Body of pancreas (tissue), 4 donors: ENCODE results near the gene MYO16. TPM values are rescaled to one million over a fixed set of nuclear protein-coding genes. Genes with fewer than 3 reads are reported as not detected.
"Not testable (repeated sequence)": the region's sequence is repeated elsewhere in the genome, so short reads cannot be mapped to it uniquely, and the experiment has no call there.

Experiments
- ATAC-seq: fragments of 150-250 bp; one replicate; pipeline ENCODE4 v1.9.1; 2016
- DNase-seq, 4 donors: peaks; one replicate each; pipeline ENCODE4 v3.0.0-alpha.2; 2019
- H3K27ac ChIP-seq, 4 donors: fragments of 200-600 bp; sonication (generic); 1 replicate in 3 of 4; 2 replicates in 1 of 4; pipeline versions ENCODE4 v1.5.1 to v1.6.1; 2016 to 2019; ENCODE audit warnings: mild to moderate bottlenecking in 1 of 4, mixed read lengths in 1 of 4, moderate library complexity in 1 of 4
- H3K27me3 ChIP-seq, 2 donors: fragments of 200-600 bp; sonication (generic); one replicate each; pipeline ENCODE4 v1.6.0; 2016; ENCODE audit warnings: mild to moderate bottlenecking in 1 of 2
- H3K36me3 ChIP-seq, 2 donors: fragments of 200-600 bp; sonication (generic); replicated peaks in 1 of 2; 2 replicates each; pipeline ENCODE4 v1.5.1; 2016; ENCODE audit warnings: low read depth in 2 of 2; ENCODE audit not compliant: insufficient read depth in 1 of 2
- H3K4me1 ChIP-seq: fragments of 200-600 bp; sonication (generic); one replicate; pipeline ENCODE4 v1.6.0; 2016
- H3K4me3 ChIP-seq, 2 donors: fragments of 200-600 bp; sonication (generic); 1 replicate in 1 of 2; 2 replicates in 1 of 2; pipeline ENCODE4 v1.5.1; 2016 to 2019
- H3K9me3 ChIP-seq, 3 donors: fragments of 200-600 bp; sonication (generic); 1 replicate in 2 of 3; 2 replicates in 1 of 3; pipeline ENCODE4 v1.5.1; 2016
- POLR2A ChIP-seq, 3 donors: fragments of 450-650 bp; IDR thresholded peaks; one replicate each; pipeline ENCODE4 v1.6.1; 2016; ENCODE audit warnings: antibody characterized with exemption in 3 of 3, mild to moderate bottlenecking in 2 of 3
- WGBS, 2 donors: methylation state at CpG; one replicate each; pipeline ENCODE4 v1.1.5; 2017; 5-methylcytosine and 5-hydroxymethylcytosine counted together
- intact Hi-C: fragments of 100-400 bp; cut with DNase I; formaldehyde crosslinking; loops from one replicate; pipeline ENCODE4 v1.15.1; 2023
- total RNA-seq, 2 donors: library from RNA; depleted of rRNA; stranded (reverse); fragments of >200 nt; gene quantifications; one replicate each; pipeline ENCODE4 v1.1.0, GENCODE V29; 2016
- TF ChIP-seq, protein P1 (sequence below), 7 experiments: fragments of 450-650 bp in 4 of 7; fragments of 200-600 bp in 3 of 7; sonication (generic) in 3 of 7; IDR thresholded peaks; one replicate each; pipeline ENCODE4 v1.5.1; 2016 to 2019; ENCODE audit warnings: antibody characterized with exemption in 7 of 7

MYO16 gene
- total RNA-seq, 2 donors from 2014 or later = under 0.01 to 0.78 TPM

DNA sequence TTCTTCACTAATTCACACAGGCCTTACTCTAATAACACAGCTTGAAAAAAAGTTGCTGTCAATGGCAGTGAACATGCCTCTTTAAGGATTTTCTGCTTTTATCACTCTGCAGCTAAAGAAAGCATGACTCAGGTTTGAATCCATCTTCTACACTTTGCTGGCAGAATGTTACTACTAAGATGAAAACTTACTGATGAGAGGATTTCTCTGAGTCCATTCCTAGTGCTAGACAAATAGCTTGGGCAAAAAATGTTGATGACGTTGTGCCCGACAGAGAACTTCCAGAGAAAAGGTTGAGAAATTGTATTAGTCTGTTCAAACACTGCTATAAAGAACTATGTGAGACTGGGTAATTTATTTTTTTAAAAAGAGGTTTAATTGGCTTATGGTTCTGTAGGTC lies 585.0 kb downstream of the MYO16 start:
- no peak overlapping the region for H3K4me3 ChIP-seq
- TF ChIP-seq POLR2A (IDR thresholded peaks at IDR 0.05) = no peak
- TF ChIP-seq, protein P1, sequence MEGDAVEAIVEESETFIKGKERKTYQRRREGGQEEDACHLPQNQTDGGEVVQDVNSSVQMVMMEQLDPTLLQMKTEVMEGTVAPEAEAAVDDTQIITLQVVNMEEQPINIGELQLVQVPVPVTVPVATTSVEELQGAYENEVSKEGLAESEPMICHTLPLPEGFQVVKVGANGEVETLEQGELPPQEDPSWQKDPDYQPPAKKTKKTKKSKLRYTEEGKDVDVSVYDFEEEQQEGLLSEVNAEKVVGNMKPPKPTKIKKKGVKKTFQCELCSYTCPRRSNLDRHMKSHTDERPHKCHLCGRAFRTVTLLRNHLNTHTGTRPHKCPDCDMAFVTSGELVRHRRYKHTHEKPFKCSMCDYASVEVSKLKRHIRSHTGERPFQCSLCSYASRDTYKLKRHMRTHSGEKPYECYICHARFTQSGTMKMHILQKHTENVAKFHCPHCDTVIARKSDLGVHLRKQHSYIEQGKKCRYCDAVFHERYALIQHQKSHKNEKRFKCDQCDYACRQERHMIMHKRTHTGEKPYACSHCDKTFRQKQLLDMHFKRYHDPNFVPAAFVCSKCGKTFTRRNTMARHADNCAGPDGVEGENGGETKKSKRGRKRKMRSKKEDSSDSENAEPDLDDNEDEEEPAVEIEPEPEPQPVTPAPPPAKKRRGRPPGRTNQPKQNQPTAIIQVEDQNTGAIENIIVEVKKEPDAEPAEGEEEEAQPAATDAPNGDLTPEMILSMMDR (IDR thresholded peaks at IDR 0.05) = no peak
- no peaks in the 10 kb centered on the region for H3K4me1 ChIP-seq
- no peaks in the 10 kb centered on the region for H3K9me3 ChIP-seq
- intact Hi-C loops = no loop called here
- WGBS, 2 donors = 71 to 82% methylated on average over 2 of the region's 2 CpGs
- H3K27ac ChIP-seq = no peak overlapping the region
- no peaks in the 10 kb centered on the region for H3K36me3 ChIP-seq
- DNase-seq (no peak), ATAC-seq (no peak)
- no peaks in the 10 kb centered on the region for H3K27me3 ChIP-seq

DNA sequence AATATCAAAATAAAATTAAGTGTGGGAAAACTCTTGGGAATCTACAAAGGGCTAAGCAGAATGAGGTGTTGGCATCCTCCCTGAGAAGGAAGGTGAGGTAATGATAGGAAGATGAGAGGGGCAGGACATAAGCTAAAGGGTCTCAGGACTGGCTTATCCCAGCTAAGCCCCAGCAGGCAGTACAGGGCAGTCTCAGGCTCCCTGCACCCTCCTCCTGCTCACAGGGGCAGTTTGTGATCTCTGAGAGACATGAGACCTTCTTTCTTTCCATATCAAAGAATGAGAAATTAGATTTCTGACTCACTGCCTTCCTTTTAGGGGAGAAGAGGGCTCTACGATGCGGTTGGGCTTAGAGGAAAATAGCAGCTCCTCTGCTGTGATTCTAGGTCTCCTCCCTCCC lies 586.0 kb downstream of the MYO16 start:
- no peaks in the 10 kb centered on the region for H3K9me3 ChIP-seq
- ATAC-seq (no peak), DNase-seq (no peak)
- no peaks in the 10 kb centered on the region for H3K36me3 ChIP-seq
- 76 to 93% methylated on average over 2 of the region's 2 CpGs for WGBS, 2 donors
- no peak overlapping the region for H3K4me3 ChIP-seq
- H3K27ac ChIP-seq = no peak overlapping the region
- no peaks in the 10 kb centered on the region for H3K4me1 ChIP-seq
- no peak for TF ChIP-seq POLR2A (IDR thresholded peaks at IDR 0.05)
- TF ChIP-seq, protein P1 (IDR thresholded peaks at IDR 0.05) = no peak
- no peaks in the 10 kb centered on the region for H3K27me3 ChIP-seq
- intact Hi-C loops = no loop called here

DNA sequence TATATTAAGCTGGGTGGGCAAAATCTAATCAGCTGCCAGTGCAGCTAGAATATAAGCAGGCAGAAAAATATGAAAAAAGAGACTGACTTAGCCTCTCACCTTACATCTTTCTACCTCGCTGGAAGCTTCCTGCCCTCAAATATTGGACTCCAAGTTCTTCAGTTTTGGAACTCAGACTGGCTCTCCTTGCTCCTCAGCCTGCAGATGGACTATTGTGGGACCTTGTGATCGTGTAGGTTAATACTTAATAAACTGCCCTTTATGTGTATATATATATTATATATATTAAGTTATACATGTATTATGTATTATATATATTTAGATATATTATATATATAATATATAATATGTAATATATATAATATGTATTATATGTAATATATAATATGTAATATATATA lies 588.1 kb downstream of the MYO16 start:
- H3K4me3 ChIP-seq, H3K27me3 ChIP-seq, H3K36me3 ChIP-seq, H3K27ac ChIP-seq, ATAC-seq, H3K4me1 ChIP-seq, intact Hi-C loops, H3K9me3 ChIP-seq, DNase-seq: not testable (repeated sequence)
- WGBS, 2 donors = 57 to 61% methylated on average over 2 of the region's 2 CpGs

DNA sequence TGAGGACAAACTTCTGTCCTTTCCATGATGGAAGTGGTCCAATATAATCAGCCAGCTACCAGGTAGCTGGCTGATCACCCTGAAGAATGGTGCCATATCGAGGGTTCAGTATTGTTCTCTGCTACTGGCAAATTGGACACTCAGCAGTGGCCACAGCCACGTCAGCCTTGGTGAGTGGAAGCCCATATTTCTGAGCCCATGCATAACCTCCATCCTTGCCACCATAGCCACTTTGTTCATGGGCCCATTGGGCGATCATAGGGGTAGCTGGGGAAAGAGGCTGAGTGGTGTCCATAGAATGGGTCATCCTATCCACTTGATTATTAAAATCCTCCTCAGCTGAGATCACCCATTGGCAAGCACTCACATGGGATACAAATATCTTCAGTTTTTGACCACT lies 591.2 kb downstream of the MYO16 start:
- H3K4me1 ChIP-seq = no peaks in the 10 kb centered on the region
- H3K4me3 ChIP-seq = no peak overlapping the region
- no peaks in the 10 kb centered on the region for H3K9me3 ChIP-seq
- TF ChIP-seq POLR2A (IDR thresholded peaks at IDR 0.05) = no peak
- TF ChIP-seq, protein P1 (IDR thresholded peaks at IDR 0.05) = no peak
- no peak for DNase-seq
- no peak overlapping the region for H3K27ac ChIP-seq
- WGBS, 2 donors = 51 to 100% methylated on average over 1 to 3 of the region's 3 CpGs
- H3K36me3 ChIP-seq = no peaks in the 10 kb centered on the region
- no peak for ATAC-seq
- intact Hi-C loops = no loop called here
- H3K27me3 ChIP-seq = no peaks in the 10 kb centered on the region

DNA sequence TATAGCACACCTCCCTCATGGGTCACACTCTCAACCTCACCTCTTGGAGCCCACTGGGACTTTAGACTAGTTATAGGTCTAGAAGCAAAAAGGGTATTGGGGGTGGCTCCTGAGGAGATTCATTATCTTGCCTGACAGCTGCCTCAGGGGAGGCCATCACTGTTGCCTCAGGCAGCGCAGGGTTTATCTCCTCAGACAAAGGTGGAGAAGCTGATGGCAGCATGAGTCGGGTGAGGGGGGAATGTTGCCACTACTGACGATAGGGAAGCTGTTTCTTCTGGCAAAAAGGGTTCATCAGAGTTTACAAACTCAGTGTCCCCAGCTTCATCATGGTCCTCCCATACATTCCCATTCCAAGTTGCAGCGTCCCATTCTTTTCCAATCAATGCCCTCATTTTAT lies 594.6 kb downstream of the MYO16 start:
- H3K27ac ChIP-seq = no peak overlapping the region
- no peaks in the 10 kb centered on the region for H3K27me3 ChIP-seq
- H3K4me3 ChIP-seq = no peak overlapping the region
- no peaks in the 10 kb centered on the region for H3K36me3 ChIP-seq
- DNase-seq (no peak), ATAC-seq (no peak)
- TF ChIP-seq, protein P1 (IDR thresholded peaks at IDR 0.05) = no peak
- no peak for TF ChIP-seq POLR2A (IDR thresholded peaks at IDR 0.05)
- intact Hi-C loops = no loop called here
- no peaks in the 10 kb centered on the region for H3K9me3 ChIP-seq
- no peaks in the 10 kb centered on the region for H3K4me1 ChIP-seq
- 53 to 67% methylated on average over 4 of the region's 4 CpGs for WGBS, 2 donors
